CD4-positive, alpha-beta T cell treated with Interleukin-4 for 4 hours (primary cell): ENCODE measurements around the gene TTLL3.

Source experiments
- DNase-seq: peaks from one replicate; pipeline ENCODE4 v3.0.0-alpha.2; 2020

Gene TTLL3

GRCh38 chr3:9876991-9877390 lies 66.9 kb downstream of the TTLL3 start:
- no peak for DNase-seq

- no peak for DNase-seq
These were observed 68.6 kb downstream of the TTLL3 start for GRCh38 chr3:9878700-9879099.

DNA sequence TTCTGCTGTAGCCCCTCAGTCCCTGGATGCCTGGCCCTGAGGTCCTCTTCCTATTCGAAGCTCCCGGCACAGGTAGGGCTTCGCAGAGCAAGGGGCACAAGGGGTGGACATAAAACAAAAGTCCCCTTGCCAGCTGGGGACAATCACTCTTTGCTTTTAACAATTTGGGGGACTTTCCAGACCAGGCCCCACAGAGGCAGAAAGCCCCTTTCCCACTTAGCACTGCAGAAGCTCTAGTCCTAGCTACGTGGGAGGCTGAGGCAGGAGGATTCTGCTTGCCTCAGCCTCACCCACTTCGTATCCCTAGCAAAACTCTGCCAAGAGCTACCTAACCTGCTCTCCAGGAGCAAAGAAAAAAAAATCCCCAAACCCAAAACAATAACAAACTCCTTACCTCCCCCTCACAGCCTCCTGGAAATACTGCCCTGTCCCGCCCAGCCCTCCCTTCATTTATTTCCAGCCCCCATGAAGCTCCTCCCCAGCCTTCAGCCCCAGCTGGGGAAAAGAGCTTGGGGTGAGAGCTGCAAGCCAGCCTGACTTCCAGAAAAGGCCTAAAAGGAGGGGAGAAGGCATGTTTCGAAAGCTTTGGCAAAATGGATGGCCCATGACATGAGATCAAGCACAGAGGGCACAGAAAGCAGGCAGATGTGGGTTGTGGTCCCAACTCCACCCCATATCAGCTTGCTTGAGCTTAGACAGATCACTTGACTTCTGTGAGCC lies 69.9 kb downstream of the TTLL3 start, which contains the start of gene CIDEC:
Gene CIDEC (minus strand): TSS at position 424 of the 720 bp plus-strand sequence. CDS start 1,767 bp downstream, outside the sequence.
- no peak for DNase-seq

GRCh38 chr3:9881441-9881840 lies 71.4 kb downstream of the TTLL3 start:
- DNase-seq = no peak

DNA sequence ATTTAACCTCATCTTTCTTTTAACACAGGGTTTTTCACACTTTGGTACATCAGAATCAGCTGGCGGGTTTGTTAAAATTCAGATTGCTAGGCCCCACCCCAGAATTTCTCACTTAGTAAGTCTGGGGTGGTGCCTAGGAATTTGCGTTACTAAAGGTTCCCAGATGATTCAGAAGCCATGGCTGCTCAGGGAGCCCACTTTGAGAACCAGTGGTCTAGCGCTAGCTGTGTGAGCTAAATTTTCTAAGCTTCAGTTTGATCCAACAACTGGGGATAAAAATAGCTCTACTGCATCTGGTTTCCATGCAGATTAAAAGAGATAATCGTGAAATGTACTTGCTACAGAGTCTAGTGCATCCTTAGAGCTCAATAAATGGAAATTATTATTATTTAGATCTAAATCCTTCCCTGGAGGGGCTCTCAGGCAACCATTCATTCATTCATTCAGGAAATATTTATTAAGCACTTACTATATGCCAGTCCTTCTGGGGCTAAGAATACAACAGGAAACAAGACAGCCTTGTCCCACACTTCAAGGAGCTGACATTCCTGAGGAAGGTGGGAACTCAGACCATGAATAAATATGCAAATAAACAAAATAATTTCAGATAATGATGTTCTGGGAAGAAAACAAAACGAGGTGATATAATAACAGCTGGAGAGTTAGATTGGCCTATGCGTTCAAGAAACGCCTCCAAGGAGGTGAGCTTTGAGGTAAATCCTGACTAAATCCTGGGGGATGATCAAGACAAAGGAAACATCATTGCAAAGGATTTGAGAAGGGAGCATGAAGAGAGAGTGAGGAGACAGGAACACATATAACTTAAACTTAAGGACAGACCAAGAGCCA lies 73.9 kb downstream of the TTLL3 start:
- DNase-seq = no peak

- no peak for DNase-seq
These were observed 74.6 kb downstream of the TTLL3 start for GRCh38 chr3:9884555-9885165.
